ENCODE measurements around the gene TOMM20.
A peak's percentile ranks its signal among the peaks of the same experiment; 100 is the strongest.
"Not testable (repeated sequence)": the region's sequence is repeated elsewhere in the genome, so short reads cannot be mapped to it uniquely, and the experiment has no call there.

The TOMM20 gene

DNA sequence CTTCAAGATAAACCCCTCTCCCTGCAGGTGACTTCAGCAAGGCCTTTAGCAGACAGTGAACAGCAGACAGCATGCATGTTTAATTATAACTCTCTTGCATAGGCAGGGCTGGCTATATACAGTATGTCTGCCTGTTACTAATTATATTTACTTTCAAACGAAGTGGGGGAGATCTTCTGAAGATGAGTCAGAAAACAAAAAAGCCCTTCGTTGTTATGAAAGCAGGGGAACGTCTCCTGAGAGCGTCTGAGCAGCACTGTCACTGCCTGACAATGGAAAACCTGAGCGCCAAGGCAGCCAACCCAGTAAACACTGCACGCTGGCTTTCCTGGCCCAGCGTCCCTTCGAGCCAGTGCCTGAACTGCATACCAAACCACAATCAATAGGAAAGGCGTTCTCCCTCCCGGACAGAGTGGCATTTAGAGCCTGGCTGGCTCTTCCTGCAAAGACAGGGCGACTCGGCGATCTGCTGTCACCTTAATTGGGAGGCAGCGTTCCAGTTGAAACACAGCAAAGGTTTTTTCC, 54.1 kb downstream of the TOMM20 start:
- Histone ChIP-seq H2AK5ac (ENCODE audit: low read depth, low read length) (peak overlapping the region; percentile 78), H3K4me3 (ENCODE audit: low read length in 2 of 2) (no peak overlapping the region), H3K79me1 (ENCODE audit: low read depth, low read length) (no peaks in the 10 kb centered on the region), H3K18ac (ENCODE audit: low read length) (no peak overlapping the region), H2BK12ac (ENCODE audit: low read length) (no peak overlapping the region), H3K4me2 (ENCODE audit: insufficient read depth, low read length, poor library complexity, severe bottlenecking) (no peak overlapping the region), H3K9ac (ENCODE audit: low read depth, low read length, poor library complexity) (no peak overlapping the region), H3K4ac (ENCODE audit: low read length) (no peak overlapping the region), H3K36me3 (replicated peaks in 1 of 2; ENCODE audit: control insufficient read depth in 2 of 2, insufficient read depth in 2 of 2, low read length in 2 of 2) (no peaks in the 10 kb centered on the region), H3K23ac (ENCODE audit: low read depth, low read length, poor library complexity) (no peak overlapping the region), H4K8ac (ENCODE audit: low read depth, low read length) (no peak overlapping the region), H3K27ac (replicated peaks; ENCODE audit: low read length) (peak overlapping the region; percentile 25), H3K14ac (ENCODE audit: low read length) (no peak overlapping the region), H3K27me3 (ENCODE audit: control insufficient read depth in 3 of 3, insufficient read depth in 3 of 3, low read depth in 1 of 3, low read length in 3 of 3) (no peaks in the 10 kb centered on the region), H2BK15ac (ENCODE audit: low read length) (no peak overlapping the region), H3K9me3 (replicated peaks in 1 of 2; ENCODE audit: control insufficient read depth in 2 of 2, insufficient read depth in 1 of 2, low read depth in 1 of 2, low read length in 2 of 2) (peaks cover 0 to 6% of the 10 kb centered on the region in 2 donors), H2BK120ac (ENCODE audit: low read depth, low read length) (no peak overlapping the region), H2AFZ (ENCODE audit: low read length) (peak overlapping the region; percentile 83), H2BK5ac (ENCODE audit: low read length) (no peak overlapping the region), H3K4me1 (ENCODE audit: control insufficient read depth in 2 of 2, insufficient read depth in 1 of 2, low read depth in 1 of 2, low read length in 2 of 2) (peaks cover 16 to 19% of the 10 kb centered on the region in 2 donors), H4K91ac (ENCODE audit: low read depth, low read length, poor library complexity) (no peak overlapping the region)
- WGBS, 2 donors (ENCODE audit: extremely low coverage in 2 of 2, insufficient read length in 2 of 2, insufficient replicate concordance in 1 of 2) = no CpG with 5 or more reads among the region's 14 CpGs
- DNase-seq (ENCODE audit: low spot score) = no peak

DNA sequence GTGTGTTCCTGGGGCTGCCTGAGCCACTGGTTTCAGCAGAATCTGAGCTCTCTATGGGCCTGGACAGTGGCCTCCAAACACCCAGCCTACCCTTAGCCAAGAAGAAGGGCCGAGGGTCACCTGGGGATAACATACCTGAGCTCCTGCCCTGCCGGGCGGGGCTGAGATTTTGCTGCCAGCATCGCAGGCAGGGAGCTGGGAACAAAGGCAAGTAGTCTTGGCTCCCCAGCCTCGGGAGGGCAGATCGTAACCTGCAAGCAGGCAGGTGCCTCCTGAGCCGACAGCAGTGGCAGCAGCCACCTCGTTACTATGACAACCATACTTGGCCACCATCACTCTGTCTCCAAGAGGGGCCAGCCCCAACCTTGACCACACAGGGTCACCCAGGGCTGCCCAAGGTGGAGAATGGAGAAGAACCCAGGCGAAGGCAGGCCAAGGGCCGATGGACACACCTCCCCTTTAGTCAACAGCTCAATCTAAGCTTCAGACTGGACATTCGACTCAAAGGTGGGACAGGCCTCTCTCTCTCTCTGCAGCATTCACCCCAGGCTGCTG, 54.6 kb downstream of the TOMM20 start:
- Histone ChIP-seq H3K36me3 (replicated peaks in 1 of 2; ENCODE audit: control insufficient read depth in 2 of 2, insufficient read depth in 2 of 2, low read length in 2 of 2) (no peaks in the 10 kb centered on the region), H3K4ac (ENCODE audit: low read length) (no peak overlapping the region), H2BK12ac (ENCODE audit: low read length) (peak overlapping the region; percentile 88), H4K91ac (ENCODE audit: low read depth, low read length, poor library complexity) (no peak overlapping the region), H3K4me1 (ENCODE audit: control insufficient read depth in 2 of 2, insufficient read depth in 1 of 2, low read depth in 1 of 2, low read length in 2 of 2) (peaks cover 16% of the 10 kb centered on the region in 2 donors), H4K8ac (ENCODE audit: low read depth, low read length) (no peak overlapping the region), H3K27me3 (ENCODE audit: control insufficient read depth in 3 of 3, insufficient read depth in 3 of 3, low read depth in 1 of 3, low read length in 3 of 3) (no peaks in the 10 kb centered on the region), H3K9me3 (replicated peaks in 1 of 2; ENCODE audit: control insufficient read depth in 2 of 2, insufficient read depth in 1 of 2, low read depth in 1 of 2, low read length in 2 of 2) (peaks cover 0 to 6% of the 10 kb centered on the region in 2 donors), H2AK5ac (ENCODE audit: low read depth, low read length) (peak overlapping the region; percentile 78), H3K14ac (ENCODE audit: low read length) (no peak overlapping the region), H3K4me2 (ENCODE audit: insufficient read depth, low read length, poor library complexity, severe bottlenecking) (no peak overlapping the region), H3K18ac (ENCODE audit: low read length) (peak overlapping the region; percentile 33), H2BK15ac (ENCODE audit: low read length) (peak overlapping the region; percentile 88), H2AFZ (ENCODE audit: low read length) (peak overlapping the region; percentile 83), H2BK120ac (ENCODE audit: low read depth, low read length) (no peak overlapping the region), H3K79me1 (ENCODE audit: low read depth, low read length) (no peaks in the 10 kb centered on the region), H3K9ac (ENCODE audit: low read depth, low read length, poor library complexity) (peak overlapping the region; percentile 38), H3K27ac (replicated peaks; ENCODE audit: low read length) (no peak overlapping the region), H3K23ac (ENCODE audit: low read depth, low read length, poor library complexity) (no peak overlapping the region), H3K4me3 (ENCODE audit: low read length in 2 of 2) (no peak overlapping the region), H2BK5ac (ENCODE audit: low read length) (peak overlapping the region; percentile 35)
- no peak for DNase-seq (ENCODE audit: low spot score)
- WGBS, 2 donors (ENCODE audit: extremely low coverage in 2 of 2, insufficient read length in 2 of 2, insufficient replicate concordance in 1 of 2) = no CpG with 5 or more reads among the region's 11 CpGs

- H4K91ac ChIP-seq (ENCODE audit: low read depth, low read length, poor library complexity) = no peak overlapping the region
- H3K4me3 ChIP-seq (ENCODE audit: low read length in 2 of 2) = no peak overlapping the region
- H4K8ac ChIP-seq (ENCODE audit: low read depth, low read length) = no peak overlapping the region
- H3K79me1 ChIP-seq (ENCODE audit: low read depth, low read length) = no peaks in the 10 kb centered on the region
- peak overlapping the region; percentile 88 for H2BK15ac ChIP-seq (ENCODE audit: low read length)
- H3K23ac ChIP-seq (ENCODE audit: low read depth, low read length, poor library complexity) = no peak overlapping the region
- H3K4me1 ChIP-seq (ENCODE audit: control insufficient read depth in 2 of 2, insufficient read depth in 1 of 2, low read depth in 1 of 2, low read length in 2 of 2) = peaks cover 16 to 17% of the 10 kb centered on the region in 2 donors
- peak overlapping the region; percentile 35 for H2BK5ac ChIP-seq (ENCODE audit: low read length)
- H2BK12ac ChIP-seq (ENCODE audit: low read length) = peak overlapping the region; percentile 88
- no peak overlapping the region for H2BK120ac ChIP-seq (ENCODE audit: low read depth, low read length)
- no peak overlapping the region for H3K4ac ChIP-seq (ENCODE audit: low read length)
- H2AFZ ChIP-seq (ENCODE audit: low read length) = no peak overlapping the region
- H3K27ac ChIP-seq (replicated peaks; ENCODE audit: low read length) = no peak overlapping the region
- no peaks in the 10 kb centered on the region for H3K36me3 ChIP-seq (replicated peaks in 1 of 2; ENCODE audit: control insufficient read depth in 2 of 2, insufficient read depth in 2 of 2, low read length in 2 of 2)
- no peak overlapping the region for H3K9ac ChIP-seq (ENCODE audit: low read depth, low read length, poor library complexity)
- no peak overlapping the region for H3K4me2 ChIP-seq (ENCODE audit: insufficient read depth, low read length, poor library complexity, severe bottlenecking)
- peaks cover 0 to 5% of the 10 kb centered on the region in 2 donors for H3K9me3 ChIP-seq (replicated peaks in 1 of 2; ENCODE audit: control insufficient read depth in 2 of 2, insufficient read depth in 1 of 2, low read depth in 1 of 2, low read length in 2 of 2)
- WGBS, 2 donors (ENCODE audit: extremely low coverage in 2 of 2, insufficient read length in 2 of 2, insufficient replicate concordance in 1 of 2) = no CpG with 5 or more reads among the region's 20 CpGs
- H2AK5ac ChIP-seq (ENCODE audit: low read depth, low read length) = peak overlapping the region; percentile 78
- peak overlapping the region; percentile 58 for H3K18ac ChIP-seq (ENCODE audit: low read length)
- DNase-seq (ENCODE audit: low spot score) = no peak
- H3K14ac ChIP-seq (ENCODE audit: low read length) = no peak overlapping the region
- no peaks in the 10 kb centered on the region for H3K27me3 ChIP-seq (ENCODE audit: control insufficient read depth in 3 of 3, insufficient read depth in 3 of 3, low read depth in 1 of 3, low read length in 3 of 3)
Measured at GRCh38 chr1:235073331-235073967, 55.2 kb downstream of the TOMM20 start.

GRCh38 chr1:235072577-235072976, 56.1 kb downstream of the TOMM20 start:
- peaks cover 24 to 26% of the 10 kb centered on the region in 2 donors for H3K4me1 ChIP-seq (ENCODE audit: control insufficient read depth in 2 of 2, insufficient read depth in 1 of 2, low read depth in 1 of 2, low read length in 2 of 2)
- H3K4me2 ChIP-seq (ENCODE audit: insufficient read depth, low read length, poor library complexity, severe bottlenecking); H3K18ac ChIP-seq (ENCODE audit: low read length); H4K91ac ChIP-seq (ENCODE audit: low read depth, low read length, poor library complexity); H3K9ac ChIP-seq (ENCODE audit: low read depth, low read length, poor library complexity); H2AFZ ChIP-seq (ENCODE audit: low read length); H3K79me1 ChIP-seq (ENCODE audit: low read depth, low read length); H3K27ac ChIP-seq (replicated peaks; ENCODE audit: low read length); H2BK12ac ChIP-seq (ENCODE audit: low read length); H3K14ac ChIP-seq (ENCODE audit: low read length); H3K36me3 ChIP-seq (replicated peaks in 1 of 2; ENCODE audit: control insufficient read depth in 2 of 2, insufficient read depth in 2 of 2, low read length in 2 of 2); H3K4me3 ChIP-seq (ENCODE audit: low read length in 2 of 2); DNase-seq (ENCODE audit: low spot score); H4K8ac ChIP-seq (ENCODE audit: low read depth, low read length); H3K4ac ChIP-seq (ENCODE audit: low read length); H2AK5ac ChIP-seq (ENCODE audit: low read depth, low read length); H3K27me3 ChIP-seq (ENCODE audit: control insufficient read depth in 3 of 3, insufficient read depth in 3 of 3, low read depth in 1 of 3, low read length in 3 of 3); H3K23ac ChIP-seq (ENCODE audit: low read depth, low read length, poor library complexity); H2BK120ac ChIP-seq (ENCODE audit: low read depth, low read length); H2BK15ac ChIP-seq (ENCODE audit: low read length); H2BK5ac ChIP-seq (ENCODE audit: low read length); H3K9me3 ChIP-seq (replicated peaks in 1 of 2; ENCODE audit: control insufficient read depth in 2 of 2, insufficient read depth in 1 of 2, low read depth in 1 of 2, low read length in 2 of 2): not testable (repeated sequence)
- no CpG with 5 or more reads among the region's 3 CpGs for WGBS, 2 donors (ENCODE audit: extremely low coverage in 2 of 2, insufficient read length in 2 of 2, insufficient replicate concordance in 1 of 2)

All from neuronal stem cell (in vitro differentiated cells).